Measurements from ENCODE around the gene CGREF1.

Gene CGREF1

DNA sequence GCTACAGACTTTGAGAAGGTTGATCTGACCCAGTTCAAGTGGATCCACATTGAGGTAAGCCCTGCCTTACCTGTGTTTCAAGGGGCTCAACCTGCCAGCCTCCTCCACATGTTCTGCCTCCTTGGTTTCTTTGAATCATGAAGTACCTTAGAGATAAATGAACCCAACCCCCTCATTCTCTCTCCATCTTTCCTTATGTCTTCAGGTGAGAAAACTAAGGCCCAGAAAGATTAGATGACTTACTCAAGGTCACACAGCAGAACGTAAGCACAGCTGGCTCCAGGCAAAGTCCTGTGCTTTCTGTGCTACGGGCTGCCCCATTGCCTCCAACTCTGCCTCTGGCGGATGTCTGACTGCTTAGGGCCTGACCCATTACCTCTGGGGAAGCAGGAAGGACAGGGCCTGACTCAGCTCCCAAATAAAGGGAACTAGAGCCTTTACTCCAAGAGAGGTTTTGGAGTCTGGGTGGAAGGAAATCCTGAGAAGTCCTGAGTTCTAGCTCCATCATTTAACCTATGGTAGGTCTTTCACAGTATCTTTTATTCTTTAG lies 22.1 kb downstream of the CGREF1 start:
- Histone ChIP-seq H3K4me1 (ENCODE audit: control insufficient read depth, low read length) (peaks cover 11% of the 10 kb centered on the region), H3K4me2 (ENCODE audit: low read length) (peak overlapping the region; percentile 86; the same call in 1 of the 2 replicates), H3K9me2 (replicated peaks; ENCODE audit: control insufficient read depth, low read length) (no peaks in the 10 kb centered on the region), H3K27ac (ENCODE audit: low read depth, low read length) (no peak overlapping the region), H3K9me3 (ENCODE audit: control insufficient read depth, insufficient read depth, low read length) (no peaks in the 10 kb centered on the region), H3F3A (ENCODE audit: control insufficient read depth, insufficient read depth) (no peaks in the 10 kb centered on the region), H3K36me3 (ENCODE audit: control insufficient read depth, low read length) (no peaks in the 10 kb centered on the region), H4K20me1 (ENCODE audit: control insufficient read depth, insufficient read depth, low read depth, low read length) (no peaks in the 10 kb centered on the region), H3K79me2 (ENCODE audit: control insufficient read depth, low read length) (no peaks in the 10 kb centered on the region), H3K4me3 (ENCODE audit: low read length) (no peak overlapping the region), H3K27me3 (ENCODE audit: control insufficient read depth, low read length) (no peaks in the 10 kb centered on the region)
- TF ChIP-seq EZH2phosphoT487 (IDR thresholded peaks at IDR 0.05; ENCODE audit: borderline replicate concordance, low read length) = no peak
- TF ChIP-seq, protein P1, sequence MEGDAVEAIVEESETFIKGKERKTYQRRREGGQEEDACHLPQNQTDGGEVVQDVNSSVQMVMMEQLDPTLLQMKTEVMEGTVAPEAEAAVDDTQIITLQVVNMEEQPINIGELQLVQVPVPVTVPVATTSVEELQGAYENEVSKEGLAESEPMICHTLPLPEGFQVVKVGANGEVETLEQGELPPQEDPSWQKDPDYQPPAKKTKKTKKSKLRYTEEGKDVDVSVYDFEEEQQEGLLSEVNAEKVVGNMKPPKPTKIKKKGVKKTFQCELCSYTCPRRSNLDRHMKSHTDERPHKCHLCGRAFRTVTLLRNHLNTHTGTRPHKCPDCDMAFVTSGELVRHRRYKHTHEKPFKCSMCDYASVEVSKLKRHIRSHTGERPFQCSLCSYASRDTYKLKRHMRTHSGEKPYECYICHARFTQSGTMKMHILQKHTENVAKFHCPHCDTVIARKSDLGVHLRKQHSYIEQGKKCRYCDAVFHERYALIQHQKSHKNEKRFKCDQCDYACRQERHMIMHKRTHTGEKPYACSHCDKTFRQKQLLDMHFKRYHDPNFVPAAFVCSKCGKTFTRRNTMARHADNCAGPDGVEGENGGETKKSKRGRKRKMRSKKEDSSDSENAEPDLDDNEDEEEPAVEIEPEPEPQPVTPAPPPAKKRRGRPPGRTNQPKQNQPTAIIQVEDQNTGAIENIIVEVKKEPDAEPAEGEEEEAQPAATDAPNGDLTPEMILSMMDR (IDR thresholded peaks at IDR 0.05; ENCODE audit: low read depth, low read length, poor library complexity, severe bottlenecking) = no peak

DNA sequence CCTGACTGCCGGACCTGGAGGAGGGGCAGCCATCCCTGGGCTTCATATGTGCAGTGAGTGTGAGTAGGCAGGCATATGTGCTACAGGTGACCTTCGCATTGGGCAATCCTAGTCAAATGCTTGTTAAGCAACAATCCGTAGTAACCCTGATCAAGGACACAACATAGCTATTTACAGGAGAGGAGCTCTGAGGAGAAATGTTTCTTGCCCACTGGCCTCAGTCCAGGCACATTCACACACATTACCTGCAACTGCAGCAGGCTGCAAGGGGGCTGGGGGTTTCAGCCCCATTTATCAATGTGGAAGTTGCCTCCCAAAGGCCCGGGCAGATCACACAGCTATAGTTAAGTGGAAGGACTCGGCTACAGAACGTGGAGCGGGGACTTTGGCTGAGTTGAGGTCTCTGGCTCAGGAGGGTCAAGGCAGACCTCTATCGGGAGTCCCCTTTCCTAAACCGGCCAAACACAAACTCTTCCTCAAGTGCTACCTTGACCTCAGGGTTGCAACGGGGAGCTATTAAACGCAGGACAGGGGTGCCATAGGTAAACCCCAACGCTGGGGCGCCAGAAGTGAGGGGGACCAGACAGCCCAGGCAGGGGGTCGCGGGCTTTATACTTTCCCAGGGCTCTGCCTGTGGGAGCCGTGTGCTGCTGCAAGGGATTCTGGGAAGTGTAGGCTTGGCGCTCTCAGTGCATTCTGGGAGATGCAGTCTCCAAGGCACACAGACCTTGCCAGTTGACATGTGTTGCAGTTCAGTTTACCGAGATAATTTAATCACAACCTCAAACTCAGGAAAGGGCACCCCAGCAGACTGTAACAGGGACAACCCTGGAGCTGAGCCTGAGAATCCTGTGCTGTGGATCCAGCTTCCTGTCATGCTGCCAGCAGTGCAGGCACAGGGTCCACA lies 22.9 kb downstream of the CGREF1 start:
- Histone ChIP-seq H3K4me1 (ENCODE audit: control insufficient read depth, low read length) (peaks cover 11% of the 10 kb centered on the region), H3K36me3 (ENCODE audit: control insufficient read depth, low read length) (no peaks in the 10 kb centered on the region), H3K4me2 (ENCODE audit: low read length) (peak overlapping the region; percentile 86), H3K27me3 (ENCODE audit: control insufficient read depth, low read length) (no peaks in the 10 kb centered on the region), H4K20me1 (ENCODE audit: control insufficient read depth, insufficient read depth, low read depth, low read length) (no peaks in the 10 kb centered on the region), H3F3A (ENCODE audit: control insufficient read depth, insufficient read depth) (no peaks in the 10 kb centered on the region), H3K9me3 (ENCODE audit: control insufficient read depth, insufficient read depth, low read length) (no peaks in the 10 kb centered on the region), H3K9me2 (replicated peaks; ENCODE audit: control insufficient read depth, low read length) (no peaks in the 10 kb centered on the region), H3K79me2 (ENCODE audit: control insufficient read depth, low read length) (no peaks in the 10 kb centered on the region), H3K4me3 (ENCODE audit: low read length) (peak overlapping the region; percentile 70), H3K27ac (ENCODE audit: low read depth, low read length) (no peak overlapping the region)
- TF ChIP-seq EZH2phosphoT487 (IDR thresholded peaks at IDR 0.05; ENCODE audit: borderline replicate concordance, low read length) = no peak
- TF ChIP-seq, protein P1 (IDR thresholded peaks at IDR 0.05; ENCODE audit: low read depth, low read length, poor library complexity, severe bottlenecking) = no peak

DNA sequence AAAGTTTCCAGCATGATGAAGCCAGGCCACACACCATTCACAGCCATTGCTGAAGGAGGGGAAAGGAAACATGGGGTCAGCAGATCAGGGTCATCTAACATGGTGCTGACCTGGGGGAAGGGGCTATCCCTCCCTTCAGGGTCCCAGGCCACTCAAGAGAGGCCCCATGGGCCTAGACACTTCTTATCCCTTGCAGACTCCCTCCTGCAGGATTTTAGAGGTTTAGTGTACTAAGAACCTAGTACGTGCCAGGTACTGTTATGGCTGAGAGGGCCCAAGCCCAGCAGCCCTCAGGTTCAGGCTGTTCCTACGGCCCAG lies 23.5 kb downstream of the CGREF1 start:
- no peak overlapping the region for H3K4me2 ChIP-seq (ENCODE audit: low read length)
- TF ChIP-seq, protein P1 (IDR thresholded peaks at IDR 0.05; ENCODE audit: low read depth, low read length, poor library complexity, severe bottlenecking) = no peak
- TF ChIP-seq EZH2phosphoT487 (IDR thresholded peaks at IDR 0.05; ENCODE audit: borderline replicate concordance, low read length) = no peak

More for the DNA sequence above, 23.5 kb downstream of the CGREF1 start:
- H3K79me2 ChIP-seq (ENCODE audit: control insufficient read depth, low read length) = no peaks in the 10 kb centered on the region
- no peaks in the 10 kb centered on the region for H3K9me2 ChIP-seq (replicated peaks; ENCODE audit: control insufficient read depth, low read length)
- peaks cover 11% of the 10 kb centered on the region for H3K4me1 ChIP-seq (ENCODE audit: control insufficient read depth, low read length)
- H3F3A ChIP-seq (ENCODE audit: control insufficient read depth, insufficient read depth) = no peaks in the 10 kb centered on the region
- H4K20me1 ChIP-seq (ENCODE audit: control insufficient read depth, insufficient read depth, low read depth, low read length) = no peaks in the 10 kb centered on the region
- no peaks in the 10 kb centered on the region for H3K9me3 ChIP-seq (ENCODE audit: control insufficient read depth, insufficient read depth, low read length)
- no peak overlapping the region for H3K27ac ChIP-seq (ENCODE audit: low read depth, low read length)
- no peak overlapping the region for H3K4me3 ChIP-seq (ENCODE audit: low read length)
- H3K36me3 ChIP-seq (ENCODE audit: control insufficient read depth, low read length) = no peaks in the 10 kb centered on the region
- H3K27me3 ChIP-seq (ENCODE audit: control insufficient read depth, low read length) = no peaks in the 10 kb centered on the region
